ENCODE measurements around the gene LIPE.

- no peak for TF ChIP-seq CTCF (conservative IDR thresholded peaks at IDR 0.05; ENCODE audit: low read length)
- TF ChIP-seq EZH2phosphoT487 (IDR thresholded peaks at IDR 0.05; ENCODE audit: borderline replicate concordance): no peak
These were observed 15.6 kb upstream of the LIPE start, which contains the start of gene CXCL17 for GRCh38 chr19:42442833-42443232.
